NCI-H226 (cell line): ENCODE results near the gene YEATS4.
"Not testable (repeated sequence)": the region's sequence is repeated elsewhere in the genome, so short reads cannot be mapped to it uniquely, and the experiment has no call there.

Experiments
- DNase-seq: peaks from one replicate; pipeline ENCODE4 v3.0.0-alpha.2; 2015

The YEATS4 gene

DNA sequence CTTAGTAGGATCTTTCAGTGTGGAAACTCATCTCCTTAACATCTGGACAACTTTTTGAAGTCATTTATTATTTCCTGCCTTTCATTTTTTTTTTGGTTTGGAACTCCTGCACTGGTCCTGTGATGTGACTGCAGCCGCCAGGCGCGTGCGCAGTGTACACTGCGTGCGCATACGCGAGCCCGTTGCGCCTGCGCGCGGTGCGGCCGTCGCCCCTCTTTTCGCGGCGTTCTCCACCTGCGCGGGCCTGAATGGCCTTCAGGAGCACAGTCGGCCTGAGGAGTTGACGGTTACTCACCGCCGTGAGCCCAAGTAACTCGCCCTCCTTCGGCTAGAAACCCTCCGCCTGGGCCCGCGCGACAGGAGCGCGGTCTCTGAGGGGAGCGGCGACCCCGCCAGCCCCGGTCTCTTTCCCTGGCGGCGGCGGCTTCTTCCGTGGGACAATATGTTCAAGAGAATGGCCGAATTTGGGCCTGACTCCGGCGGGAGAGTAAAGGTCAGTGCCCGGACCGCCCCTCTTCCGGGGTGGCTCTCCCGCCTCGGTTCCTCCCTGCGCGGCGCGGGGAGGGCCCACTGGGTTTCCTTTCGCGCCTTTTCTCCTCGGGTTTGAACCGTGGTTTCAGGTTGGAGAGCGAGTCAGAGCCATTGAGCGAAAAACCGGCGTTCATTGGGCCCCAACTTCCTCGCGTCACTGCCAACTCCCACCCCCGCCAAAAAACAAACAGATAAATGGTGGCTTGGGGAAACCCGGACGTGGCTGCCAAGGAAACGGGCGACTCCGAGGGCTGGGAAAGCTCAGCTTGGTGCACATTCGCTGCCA is at the start of gene YEATS4:
TSS of gene YEATS4 (plus strand) at position 213 of the 817 bp plus-strand sequence. CDS start at position 443, 230 bp downstream.
- peak; percentile 96 for DNase-seq

GRCh38 chr12:69313209-69313608 is 46.3 kb upstream of the YEATS4 start:
- no peak for DNase-seq

- not testable (repeated sequence) for DNase-seq
Measured at GRCh38 chr12:69316784-69317183, 42.8 kb upstream of the YEATS4 start.

- not testable (repeated sequence) for DNase-seq
Measured at GRCh38 chr12:69317233-69317632, 42.3 kb upstream of the YEATS4 start.

- DNase-seq = no peak
Measured at GRCh38 chr12:69318225-69318624, 41.3 kb upstream of the YEATS4 start.

GRCh38 chr12:69321351-69321750 is 38.2 kb upstream of the YEATS4 start:
- DNase-seq = peak; percentile 79

GRCh38 chr12:69324797-69325466 is 34.6 kb upstream of the YEATS4 start:
- DNase-seq = no peak

GRCh38 chr12:69328426-69328825 is 31.1 kb upstream of the YEATS4 start:
- DNase-seq = no peak

GRCh38 chr12:69329669-69330428 is 29.7 kb upstream of the YEATS4 start:
- DNase-seq = no peak

GRCh38 chr12:69330475-69331473 is 28.8 kb upstream of the YEATS4 start:
- no peak for DNase-seq

GRCh38 chr12:69331519-69331908 is 28.0 kb upstream of the YEATS4 start:
- DNase-seq = no peak

DNA sequence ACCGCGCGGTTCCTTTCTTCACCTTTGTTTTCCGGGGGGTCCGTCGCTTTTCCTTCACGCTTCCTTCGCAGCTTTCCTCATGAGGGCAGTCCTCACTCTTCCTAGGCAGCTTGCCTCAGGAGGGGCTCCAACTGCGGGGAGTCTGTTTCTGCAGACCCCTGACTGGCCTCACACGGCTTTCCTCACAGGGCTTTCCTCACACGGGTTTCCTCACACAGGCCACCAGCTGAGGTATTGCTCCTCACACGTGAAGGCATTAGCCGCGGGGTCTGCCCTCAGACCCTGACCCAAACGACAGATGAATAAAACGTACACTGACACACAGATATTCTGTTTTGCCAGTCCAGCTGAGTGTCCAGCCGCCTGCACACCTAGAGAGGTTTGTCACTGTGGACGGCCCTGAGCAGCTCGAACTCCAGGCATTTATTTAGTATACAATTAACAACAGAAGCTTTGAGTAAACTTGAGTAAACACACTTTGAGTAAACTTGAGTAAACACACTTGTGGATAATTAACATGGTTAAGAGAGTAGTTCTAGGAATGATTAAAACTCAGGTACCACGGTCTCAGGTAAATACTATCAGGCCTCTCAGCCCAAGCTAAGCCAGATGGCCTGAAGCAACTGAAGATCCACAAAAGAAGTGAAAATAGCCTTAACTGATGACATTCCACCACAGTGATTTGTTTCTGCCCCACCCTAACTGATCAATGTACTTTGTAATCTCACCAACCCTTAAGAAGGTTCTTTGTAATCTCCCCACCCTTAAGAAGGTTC is 27.4 kb upstream of the YEATS4 start:
- DNase-seq = no peak

- DNase-seq = no peak
Measured at GRCh38 chr12:69332815-69333358, 26.7 kb upstream of the YEATS4 start.

DNA sequence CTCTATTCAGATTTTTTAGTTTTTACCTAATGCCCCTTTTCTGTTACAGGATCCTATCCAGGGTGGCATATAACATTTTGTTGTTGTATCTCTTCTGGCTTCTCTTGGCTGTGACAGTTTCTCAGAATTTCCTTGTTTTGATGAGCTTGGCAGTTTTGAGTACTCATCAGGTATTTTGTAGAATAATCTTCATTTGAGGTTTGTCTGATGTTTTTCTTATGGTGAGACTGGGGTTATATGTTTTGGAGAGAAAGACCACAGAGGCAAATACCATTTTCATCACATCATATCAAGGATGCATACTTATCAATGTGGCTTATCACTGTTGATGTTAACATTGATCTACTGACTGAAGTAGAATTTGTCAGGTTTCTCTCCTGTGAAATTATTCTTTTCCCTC is 25.4 kb upstream of the YEATS4 start:
- DNase-seq = no peak

- DNase-seq = no peak
Measured at GRCh38 chr12:69337311-69338090, 22.0 kb upstream of the YEATS4 start.

GRCh38 chr12:69338120-69338859 is 21.3 kb upstream of the YEATS4 start:
- DNase-seq = no peak

GRCh38 chr12:69338936-69339335 is 20.6 kb upstream of the YEATS4 start:
- DNase-seq = no peak

- DNase-seq = no peak
Measured at GRCh38 chr12:69339999-69340398, 19.5 kb upstream of the YEATS4 start.

- DNase-seq = no peak
Measured at GRCh38 chr12:69341328-69341727, 18.2 kb upstream of the YEATS4 start.

- DNase-seq = no peak
Measured at GRCh38 chr12:69342421-69342820, 17.1 kb upstream of the YEATS4 start.
